GM19099 (cell line): ENCODE data around the gene THRB.

Experiments used
- POLR2A ChIP-seq: IDR thresholded peaks from 3 replicates; pipeline ENCODE4 v1.6.1; 2011; ENCODE audit warnings: low read depth; ENCODE audit not compliant: insufficient read length; ENCODE audit errors: extremely low read depth

Gene THRB

DNA sequence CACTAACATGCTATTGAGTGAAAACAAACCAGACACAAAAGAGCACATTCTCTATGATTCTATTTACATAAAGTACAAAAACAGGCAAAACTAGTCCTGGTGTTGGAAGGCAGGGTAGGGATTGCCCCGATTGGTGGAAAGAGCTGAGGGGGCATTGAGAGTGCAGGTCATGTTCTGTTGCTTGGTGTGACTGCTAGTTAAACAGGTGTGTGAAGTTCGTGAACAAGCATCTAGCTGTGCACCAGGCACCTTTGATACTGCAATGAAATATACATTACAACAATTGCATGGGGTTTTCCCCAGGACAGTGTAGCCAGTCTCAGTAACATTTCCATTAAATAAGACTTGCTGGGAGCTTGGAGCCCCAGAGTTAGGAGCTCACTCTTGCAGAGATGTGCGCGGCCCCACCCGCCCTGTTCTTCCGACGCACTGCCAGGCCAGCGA, 26.3 kb upstream of the THRB start:
- TF ChIP-seq POLR2A: no peak

GRCh38 chr3:24520101-24520495, 25.4 kb upstream of the THRB start:
- TF ChIP-seq POLR2A: no peak

DNA sequence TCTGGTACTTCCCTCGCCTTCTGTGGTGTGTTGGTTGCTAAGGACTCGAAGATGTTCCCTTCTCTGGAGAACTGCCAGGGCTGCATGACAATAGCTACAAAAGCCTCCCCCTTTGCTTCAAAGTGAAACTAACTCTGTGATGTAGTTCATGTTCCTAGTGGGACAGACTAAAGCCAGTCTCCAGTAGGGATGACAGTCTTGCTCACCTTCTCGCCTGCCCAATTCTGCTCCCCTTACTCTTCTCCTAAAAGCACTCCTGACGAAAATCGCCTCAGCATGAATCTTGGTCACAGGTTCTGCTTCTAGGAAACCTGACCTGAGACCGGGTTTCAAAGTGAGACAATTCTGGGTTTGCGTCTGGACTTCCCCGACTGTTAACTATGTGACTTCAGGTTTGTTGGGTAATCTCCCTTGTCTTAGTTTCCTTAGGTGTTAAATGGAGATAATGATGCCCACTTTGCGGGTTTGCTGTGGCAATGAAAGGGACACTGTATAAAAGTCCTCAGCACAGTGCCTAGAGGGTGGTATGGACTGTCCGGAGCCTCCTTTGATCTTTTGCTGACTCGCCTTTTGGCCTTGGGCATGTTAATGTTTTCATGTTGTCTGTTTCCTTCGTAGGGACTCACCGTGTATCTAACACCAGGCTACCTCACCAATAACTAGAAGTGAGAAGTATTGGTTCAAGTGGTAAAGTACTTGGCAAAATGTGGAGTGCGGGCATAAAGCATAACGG, 24.9 kb upstream of the THRB start:
- TF ChIP-seq POLR2A: no peak

DNA sequence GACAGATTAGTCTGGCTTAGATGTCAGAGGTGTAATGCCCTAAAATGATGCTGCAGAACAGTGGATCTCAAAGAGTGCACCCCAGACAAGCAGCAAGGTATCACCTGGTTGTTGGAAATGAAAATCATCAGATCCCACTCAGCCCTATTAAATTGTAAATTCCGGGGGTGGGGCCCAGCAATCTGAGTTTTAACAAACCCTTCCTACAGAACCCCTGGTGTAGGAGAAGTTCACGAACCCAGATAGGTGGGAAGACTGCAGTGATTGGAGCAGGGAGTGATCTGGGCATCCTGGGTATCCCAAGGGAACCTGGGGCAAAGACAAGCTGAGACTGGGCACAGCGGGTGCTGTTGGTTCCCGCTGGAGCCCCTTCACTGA, 24.3 kb upstream of the THRB start:
- no peak for TF ChIP-seq POLR2A

DNA sequence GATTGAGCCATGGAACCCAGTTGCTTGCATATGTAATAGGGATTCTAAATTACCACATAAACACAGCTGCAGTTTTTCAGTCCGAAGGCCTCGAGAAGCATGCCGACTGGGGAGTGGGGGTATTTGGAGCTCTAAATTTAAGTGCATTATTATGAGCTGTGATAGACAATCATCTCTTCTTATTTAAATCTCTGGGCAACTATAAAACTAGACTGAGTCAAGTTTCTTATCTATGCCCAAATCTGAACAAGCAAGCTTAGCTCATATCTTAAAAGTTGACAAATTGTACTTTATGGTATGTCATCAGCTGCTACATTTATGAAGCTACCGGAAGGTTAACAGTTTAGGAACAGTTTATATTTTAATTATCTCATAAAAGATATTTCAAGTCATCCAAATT, 19.5 kb upstream of the THRB start:
- no peak for TF ChIP-seq POLR2A

- TF ChIP-seq POLR2A: no peak
Observed at GRCh38 chr3:24513463-24513862, 18.8 kb upstream of the THRB start.

DNA sequence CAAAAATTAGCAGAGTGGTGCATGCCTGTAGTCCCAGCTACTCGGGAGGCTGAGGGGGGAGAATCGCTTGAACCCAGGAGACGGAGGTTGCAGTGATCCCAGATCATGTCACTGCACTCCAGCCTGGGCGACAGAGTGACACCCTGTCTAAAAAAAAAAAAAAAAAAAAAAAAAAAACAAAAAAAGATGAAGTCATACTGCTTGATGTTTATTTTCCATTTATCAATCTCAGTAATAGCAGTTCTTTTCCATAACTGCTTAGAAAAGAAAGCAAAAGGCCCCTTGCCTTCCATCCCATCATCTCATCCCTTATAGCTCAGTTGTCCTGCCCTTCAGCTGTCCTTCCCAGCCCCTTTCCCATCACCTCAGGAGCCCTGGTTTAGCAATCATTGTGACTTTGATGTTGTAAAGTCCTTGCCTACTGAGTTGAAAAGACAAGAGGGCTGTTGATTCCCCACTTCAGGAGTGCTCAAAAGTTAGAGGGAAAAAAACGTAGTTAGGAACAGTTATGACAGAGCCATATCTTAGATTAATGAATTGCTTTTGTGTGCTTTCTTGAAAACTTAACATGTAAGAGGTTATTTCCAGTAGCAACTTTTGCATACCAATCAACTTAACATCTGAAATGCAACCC, 18.0 kb upstream of the THRB start:
- no peak for TF ChIP-seq POLR2A

DNA sequence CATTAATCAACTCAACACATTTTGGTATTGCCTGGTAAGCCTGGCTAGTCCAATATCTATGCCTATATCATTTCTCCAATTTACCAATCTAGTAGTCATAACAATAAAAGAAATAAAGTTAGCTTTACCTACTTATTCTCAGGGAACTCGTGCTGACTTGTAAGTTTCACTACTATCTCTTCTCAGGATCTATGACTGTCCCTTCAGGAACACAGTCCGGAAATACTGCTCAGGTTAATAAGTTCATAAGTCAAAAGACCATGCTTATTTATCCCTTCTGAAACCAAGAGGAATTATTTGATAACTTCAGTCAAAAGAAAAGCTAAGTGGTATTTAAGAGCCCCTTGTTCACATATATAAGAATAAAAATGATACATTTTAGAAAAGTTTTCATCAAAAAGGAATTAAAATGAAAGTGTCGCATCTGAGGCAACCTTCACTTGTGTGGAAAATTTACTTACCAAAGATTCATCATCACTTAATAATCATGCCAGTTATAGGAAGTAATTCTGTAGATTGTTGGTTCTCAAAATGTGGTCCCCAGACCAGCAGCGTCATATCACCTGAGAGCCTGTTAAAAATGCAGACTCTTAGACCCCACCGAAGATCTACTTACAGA, 15.5 kb upstream of the THRB start:
- TF ChIP-seq POLR2A: no peak

- TF ChIP-seq POLR2A: no peak
Observed at GRCh38 chr3:24508423-24508839, 13.8 kb upstream of the THRB start.

DNA sequence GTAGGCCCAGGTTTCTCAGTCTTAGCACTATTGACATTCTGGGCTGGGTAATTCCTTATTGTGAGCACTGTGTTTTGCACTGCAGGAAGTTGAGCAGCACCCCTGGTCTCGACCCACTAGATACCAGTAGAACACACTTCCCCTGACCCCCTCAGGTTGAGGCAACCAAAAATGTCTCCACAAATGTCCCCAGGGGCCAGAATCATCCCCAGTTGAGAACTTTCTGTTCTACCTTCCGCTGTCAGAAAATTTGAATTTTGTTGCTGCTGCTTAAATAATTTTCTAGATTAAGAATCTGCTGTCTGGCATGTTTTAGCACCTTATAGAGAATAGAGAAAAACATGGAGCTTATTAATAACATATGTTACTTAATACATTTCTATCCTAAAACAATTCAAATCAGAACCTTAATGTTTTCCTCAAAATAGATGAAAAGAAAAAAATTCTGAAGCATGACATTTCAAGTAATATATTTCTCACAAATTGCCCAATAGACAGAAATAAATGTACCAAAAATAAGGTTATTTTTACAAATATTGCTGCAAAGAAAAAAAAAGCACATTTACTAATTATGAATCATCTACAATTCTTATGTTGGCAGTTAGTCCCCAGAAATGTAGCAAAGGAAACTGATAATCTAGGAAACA, 13.2 kb upstream of the THRB start:
- TF ChIP-seq POLR2A: no peak

DNA sequence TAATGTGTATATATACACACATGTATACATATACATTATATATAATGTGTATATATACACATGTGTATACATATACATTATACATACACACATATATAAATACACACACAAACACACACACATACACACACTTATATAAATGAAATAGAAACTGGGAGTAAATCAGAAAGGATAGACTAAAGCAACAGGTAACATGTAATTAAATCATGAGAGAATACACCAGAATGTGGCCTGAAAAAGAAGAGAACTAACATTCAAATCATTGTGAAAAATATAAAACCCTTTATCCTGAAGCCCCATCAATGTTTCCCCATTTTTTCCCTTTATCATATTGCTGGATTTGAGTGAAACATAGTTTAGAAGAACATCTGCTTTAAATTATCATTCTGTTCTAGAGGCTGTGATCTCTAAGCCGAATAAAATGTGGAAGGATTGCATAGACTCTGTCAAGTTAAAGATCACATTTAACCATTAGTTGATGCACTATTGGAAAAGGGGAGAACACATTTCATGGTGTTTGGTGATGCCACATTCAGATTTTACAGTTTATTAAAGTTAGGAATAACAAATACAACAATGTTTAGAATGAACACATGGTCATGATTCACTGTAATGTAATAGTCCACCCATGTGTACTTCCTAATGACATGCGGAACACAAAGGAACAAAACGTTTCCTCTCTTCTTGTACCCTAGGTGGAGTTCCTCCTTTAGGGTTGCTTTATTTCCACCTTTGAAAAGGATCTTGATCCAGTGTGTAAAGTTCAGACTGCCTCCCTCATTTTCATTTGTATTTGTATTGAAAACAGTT, 12.5 kb upstream of the THRB start:
- TF ChIP-seq POLR2A: no peak

- TF ChIP-seq POLR2A: no peak
Observed at GRCh38 chr3:24505691-24506550, 11.3 kb upstream of the THRB start.

DNA sequence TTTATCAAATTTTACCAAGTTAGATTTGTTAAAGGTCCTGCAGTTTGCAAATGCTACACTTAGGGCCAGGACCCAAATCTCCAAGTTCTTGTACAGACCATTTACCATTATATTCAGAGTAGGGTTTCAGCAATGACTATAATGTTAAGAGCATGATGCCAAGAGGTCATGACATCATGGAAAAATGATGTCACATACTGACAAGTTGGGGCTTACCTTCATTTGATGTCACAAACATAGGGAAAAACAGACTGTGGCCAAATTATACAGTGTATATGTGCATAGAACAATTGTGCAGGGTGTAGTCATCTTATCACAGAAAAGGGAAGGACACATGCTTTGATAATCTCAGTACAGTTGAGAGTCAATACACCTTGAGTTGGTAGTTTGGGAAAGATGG, 10.1 kb upstream of the THRB start:
- no peak for TF ChIP-seq POLR2A

- no peak for TF ChIP-seq POLR2A
Observed at GRCh38 chr3:24503616-24504113, 9.0 kb upstream of the THRB start.
